A673 (cell line): ENCODE measurements around the gene NT5C3B. TPM values are rescaled to one million over a fixed set of nuclear protein-coding genes. Genes with fewer than 3 reads are reported as not detected.

ENCODE experiments used
- BruUV-seq: library from RNA; stranded (reverse); fragments of 400-500 nt; replicated peaks from 2 replicates; lab custom pipeline; 2021; lab: Mats Ljungman, UMichigan
- CTCF ChIA-PET: fragments of 300-600 bp; sonication (Branson Sonifier 250); formaldehyde crosslinking; loops from one replicate; lab custom pipeline; 2022; ENCODE audit warnings: antibody characterized with exemption; lab: Charles Lee
- POLR2A ChIA-PET: fragments of 300-600 bp; sonication (Branson Sonifier 250); formaldehyde crosslinking; loops from one replicate; lab custom pipeline; 2022; ENCODE audit warnings: antibody characterized with exemption; ENCODE audit not compliant: low non-redundant PET; lab: Charles Lee
- DNase-seq: peaks from one replicate; pipeline ENCODE4 v3.0.0-alpha.2; 2015; ENCODE audit warnings: low spot score
- H3K27ac ChIP-seq: fragments of 200-600 bp; sonication (generic); 2 replicates; pipeline ENCODE4 v1.5.1; 2016; ENCODE audit warnings: mixed run types, low read depth, mild to moderate bottlenecking, mixed read lengths, antibody characterized with exemption, low read length; ENCODE audit not compliant: poor library complexity, severe bottlenecking
- H3K27me3 ChIP-seq: fragments of 200-600 bp; sonication (generic); replicated peaks from 2 replicates; pipeline ENCODE4 v1.6.1; 2017; ENCODE audit warnings: mixed run types, low read depth, mild to moderate bottlenecking, mixed read lengths, antibody characterized with exemption, low read length; ENCODE audit not compliant: insufficient read depth, poor library complexity
- H3K36me3 ChIP-seq: fragments of 200-600 bp; sonication (generic); 2 replicates; pipeline ENCODE4 v1.6.1; 2016; ENCODE audit warnings: mixed run types, mild to moderate bottlenecking, mixed read lengths, antibody characterized with exemption, low read length; ENCODE audit not compliant: insufficient read depth, poor library complexity, severe bottlenecking
- H3K4me1 ChIP-seq: fragments of 200-600 bp; sonication (generic); 2 replicates; pipeline ENCODE4 v1.6.1; 2017; ENCODE audit warnings: mixed run types, mild to moderate bottlenecking, mixed read lengths, antibody characterized with exemption, low read length; ENCODE audit not compliant: insufficient read depth, poor library complexity, severe bottlenecking
- H3K4me3 ChIP-seq: fragments of 200-600 bp; sonication (generic); 2 replicates; pipeline ENCODE4 v1.5.1; 2016; ENCODE audit warnings: low read depth, mixed run types, mild to moderate bottlenecking, mixed read lengths, low read length; ENCODE audit not compliant: poor library complexity, severe bottlenecking
- H3K9me3 ChIP-seq: fragments of 200-600 bp; sonication (generic); 2 replicates; pipeline ENCODE4 v1.6.1; 2016; ENCODE audit warnings: mixed run types, low read depth, mild to moderate bottlenecking, mixed read lengths, antibody characterized with exemption, low read length; ENCODE audit not compliant: poor library complexity, severe bottlenecking
- CTCF ChIP-seq: fragments of 300-800, 200-600 bp; sonication (generic); conservative IDR thresholded peaks from 2 replicates; pipeline ENCODE4 v1.5.1; 2017; ENCODE audit warnings: low read depth, mild to moderate bottlenecking, antibody characterized with exemption, low read length, moderate library complexity, mixed read lengths
- EZH2 ChIP-seq: fragments of 200-600 bp; sonication (generic); IDR thresholded peaks from 2 replicates; pipeline ENCODE4 v1.6.1; 2017; ENCODE audit warnings: borderline replicate concordance, low read depth, mild to moderate bottlenecking, mixed read lengths, antibody characterized with exemption, low read length; ENCODE audit not compliant: poor library complexity, severe bottlenecking
- intact Hi-C: fragments of 100-400 bp; cut with micrococcal nuclease; formaldehyde crosslinking; loops from one replicate; pipeline ENCODE4 v1.10.0; 2022; ENCODE audit not compliant: unreplicated experiment
- total RNA-seq: library from RNA; stranded (reverse); gene quantifications from 2 replicates; pipeline ENCODE4 v1.2.3, GENCODE V29; 2021

The NT5C3B gene
- total RNA-seq, 1 experiment from 2014 or later, result 46.7 TPM

DNA sequence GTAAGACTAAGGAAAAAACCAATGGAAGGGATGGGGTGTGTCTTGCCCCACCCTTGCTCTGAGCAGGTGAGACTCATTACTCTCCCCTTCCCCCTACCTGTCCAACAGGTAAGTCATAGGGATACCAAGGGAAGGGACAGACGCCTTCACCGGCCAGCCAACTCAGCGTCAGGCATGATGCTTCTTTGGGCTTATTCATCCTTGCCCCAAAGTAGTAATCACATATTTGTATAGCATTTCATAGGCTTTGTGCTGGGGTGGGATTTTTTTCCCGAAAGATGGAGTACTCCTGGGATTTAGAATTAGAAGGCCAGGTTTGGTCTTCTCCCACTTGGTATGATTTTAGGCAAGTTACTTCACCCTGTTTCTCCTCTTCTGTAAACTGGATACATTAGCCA, 49.0 kb downstream of the NT5C3B start:
- H3K4me1 ChIP-seq, result peaks cover 12% of the 10 kb centered on the region
- POLR2A ChIA-PET, result no interaction called here
- no peak overlapping the region for H3K4me3 ChIP-seq
- H3K27ac ChIP-seq, result no peak overlapping the region
- intact Hi-C loops, result no loop called here
- no peak for DNase-seq
- CTCF ChIA-PET, result interaction anchor here (0.7 to 1.0 kb wide), 2 partner anchors 24 to 176 kb away, joined by 3 to 5 read pairs; partner anchors contain the start of gene P3H4
- TF ChIP-seq CTCF (no peak), EZH2 (no peak)
- no peaks in the 10 kb centered on the region for H3K9me3 ChIP-seq
- H3K27me3 ChIP-seq, result no peaks in the 10 kb centered on the region
- H3K36me3 ChIP-seq, result no peaks in the 10 kb centered on the region
- no TSS peak for BruUV-seq

DNA sequence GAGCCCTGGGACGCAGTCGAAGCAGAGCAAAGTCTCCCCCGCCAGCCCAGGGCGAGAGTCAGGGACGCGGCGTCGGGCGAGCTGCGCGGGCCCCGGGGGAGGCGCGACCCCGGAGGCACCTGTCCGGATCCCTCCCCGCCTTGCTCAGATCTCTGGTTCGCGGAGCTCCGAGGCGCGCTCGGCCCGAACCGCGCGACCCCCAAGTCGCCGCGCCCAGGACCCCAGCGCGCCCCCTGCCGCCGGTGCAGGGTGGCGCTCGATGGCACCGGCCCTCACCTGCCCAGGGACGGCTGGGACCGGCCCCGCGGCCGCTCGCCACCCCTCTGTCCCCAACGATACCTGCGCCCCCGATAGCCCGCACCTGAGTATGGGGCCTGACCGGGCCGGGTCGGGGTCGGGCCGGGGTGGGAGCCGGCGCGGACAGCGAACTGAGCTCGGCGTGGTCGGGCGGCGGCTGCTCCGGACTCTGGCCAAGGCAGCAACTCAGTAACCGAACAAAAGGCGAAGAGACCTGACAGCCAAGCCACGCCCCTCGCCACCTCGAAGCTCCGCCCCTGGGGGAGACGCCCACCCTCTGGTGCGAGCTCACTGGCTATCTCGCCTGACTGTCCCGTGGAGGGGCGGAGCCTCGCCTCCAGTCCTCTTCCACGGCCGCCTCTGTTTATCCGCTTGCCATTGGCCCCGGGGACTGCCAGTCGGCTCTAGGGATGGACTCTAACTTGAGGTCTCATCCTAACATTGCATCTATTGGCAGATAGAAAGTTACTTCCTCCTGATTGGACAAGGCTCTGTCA, 49.6 kb downstream of the NT5C3B start, which contains the start of gene JUP:
Gene JUP, minus strand, starts transcription at position 485 of the 794 bp plus-strand sequence. CDS start 14,857 bp downstream, outside the sequence.
- H3K36me3 ChIP-seq, result no peaks in the 10 kb centered on the region
- peak within 1 kb of the TSS; percentile 59 for H3K4me3 ChIP-seq
- TF ChIP-seq CTCF (peak; percentile 38; the same call in 1 of the 2 replicates), EZH2 (no peak)
- H3K4me1 ChIP-seq, result peaks cover 12% of the 10 kb centered on the region
- no TSS peak for BruUV-seq
- H3K9me3 ChIP-seq, result no peaks in the 10 kb centered on the region
- ChIA-PET CTCF (interaction anchor here (0.6 to 1.0 kb wide), 3 partner anchors 25 to 282 kb away, joined by 3 to 5 read pairs (median 3); partner anchors contain the start of gene P3H4), POLR2A (interaction anchor here (0.5 kb wide), 1 partner anchor 882 kb away, joined by 3 read pairs; no protein-coding TSS in a partner anchor)
- DNase-seq, result peak; percentile 97
- no peaks in the 10 kb centered on the region for H3K27me3 ChIP-seq
- H3K27ac ChIP-seq, result peak within 1 kb of the TSS; percentile 40
- intact Hi-C loops, result no loop called here

- peak; percentile 9 for DNase-seq
- intact Hi-C loops, result no loop called here
- BruUV-seq, result no TSS peak
- Histone ChIP-seq H3K27ac (peak overlapping the region; percentile 40), H3K4me1 (peaks cover 12% of the 10 kb centered on the region), H3K4me3 (peak overlapping the region; percentile 59), H3K9me3 (no peaks in the 10 kb centered on the region), H3K36me3 (no peaks in the 10 kb centered on the region), H3K27me3 (no peaks in the 10 kb centered on the region)
- TF ChIP-seq EZH2, result no peak
- no peak for TF ChIP-seq CTCF
- ChIA-PET CTCF (no interaction called here), POLR2A (no interaction called here)
These were observed 50.2 kb downstream of the NT5C3B start for GRCh38 chr17:41785859-41786226.
